Endodermal cell (in vitro differentiated cells): ENCODE data around the gene SGPL1. TPM values are rescaled to one million over a fixed set of nuclear protein-coding genes. Genes with fewer than 3 reads are reported as not detected.

Experiments
- DNase-seq: peaks from one replicate; pipeline ENCODE4 v3.0.0-alpha.2; 2017
- H3K27ac ChIP-seq: 2 replicates; pipeline ENCODE4 v1.5.1; 2013; ENCODE audit warnings: mild to moderate bottlenecking, low read depth, low read length, moderate library complexity
- H3K27me3 ChIP-seq: 2 replicates; pipeline ENCODE4 v1.6.1; 2013; ENCODE audit warnings: mild to moderate bottlenecking, low read length, moderate library complexity; ENCODE audit not compliant: insufficient read depth, control insufficient read depth, poor library complexity, severe bottlenecking
- H3K36me3 ChIP-seq: 2 replicates; pipeline ENCODE4 v1.7.0; 2013; ENCODE audit warnings: mild to moderate bottlenecking, low read length, moderate library complexity; ENCODE audit not compliant: control insufficient read depth, insufficient read depth
- H3K4me1 ChIP-seq: one replicate; pipeline ENCODE4 v1.7.0; 2013; ENCODE audit warnings: low read length; ENCODE audit not compliant: control insufficient read depth, insufficient read depth
- H3K4me3 ChIP-seq: 2 replicates; pipeline ENCODE4 v1.5.1; 2013; ENCODE audit warnings: mild to moderate bottlenecking, low read length, moderate library complexity
- H3K9ac ChIP-seq: 2 replicates; pipeline ENCODE4 v1.6.1; 2013; ENCODE audit warnings: mild to moderate bottlenecking, low read length, moderate library complexity; ENCODE audit not compliant: poor library complexity, severe bottlenecking; ENCODE audit errors: extremely low read depth
- H3K9me3 ChIP-seq: 2 replicates; pipeline ENCODE4 v1.6.1; 2013; ENCODE audit warnings: mild to moderate bottlenecking, low read length, moderate library complexity; ENCODE audit not compliant: control insufficient read depth
- H3K27ac Mint-ChIP-seq: 2 replicates; pipeline ENCODE4 v1.8.0; 2020; ENCODE audit warnings: mixed read lengths
- H3K27me3 Mint-ChIP-seq: 2 replicates; pipeline ENCODE4 v1.8.0; 2021; ENCODE audit warnings: mild to moderate bottlenecking, mixed read lengths; ENCODE audit not compliant: insufficient read depth
- H3K36me3 Mint-ChIP-seq: 2 replicates; pipeline ENCODE4 v1.8.0; 2020; ENCODE audit warnings: low read depth, mixed read lengths
- H3K4me1 Mint-ChIP-seq: 2 replicates; pipeline ENCODE4 v1.8.0; 2020; ENCODE audit warnings: mixed read lengths
- H3K4me3 Mint-ChIP-seq: 2 replicates; pipeline ENCODE4 v1.8.0; 2020; ENCODE audit warnings: mild to moderate bottlenecking, moderate library complexity, mixed read lengths
- H3K9me3 Mint-ChIP-seq: 2 replicates; pipeline ENCODE4 v1.8.0; 2020; ENCODE audit warnings: mild to moderate bottlenecking, mixed read lengths
- CTCF ChIP-seq: fragments of 200-600 bp; sonication (generic); conservative IDR thresholded peaks from 2 replicates; pipeline ENCODE4 v1.5.0; 2021; ENCODE audit warnings: antibody characterized with exemption, mild to moderate bottlenecking
- WGBS, 2 experiments: methylation state at CpG; one replicate each; pipeline versions ENCODE4 v1.1.5 to v1.1.7; 2013; ENCODE audit warnings: missing lambda C conversion rate in 2 of 2, mixed read lengths in 1 of 2; ENCODE audit not compliant: insufficient coverage in 1 of 2, insufficient read length in 1 of 2; 5-methylcytosine and 5-hydroxymethylcytosine counted together
- total RNA-seq, 2 donors: library from RNA; stranded (reverse); fragmentation: NEBNext Ultra II Directional in 1 of 2; extraction: Animal tissue kit (Norgen Biotek cat#: 25700) in 1 of 2; gene quantifications; 2 replicates in 1 of 2; 3 replicates in 1 of 2; pipeline ENCODE4 v1.2.1, GENCODE V29; 2021

The SGPL1 gene
- total RNA-seq, 2 donors from 2014 or later = 95.4 to 103 TPM

GRCh38 chr10:70803775-70804420, 11.8 kb upstream of the SGPL1 start:
- 87 to 92% methylated on average over 2 of the region's 2 CpGs for WGBS, 2 experiments
- no peak overlapping the region for H3K27ac ChIP-seq
- Mint-ChIP-seq H3K4me3 (no peak overlapping the region), H3K9me3 (no peaks in the 10 kb centered on the region), H3K36me3 (no peaks in the 10 kb centered on the region), H3K4me1 (peaks cover 3% of the 10 kb centered on the region), H3K27ac (no peak overlapping the region), H3K27me3 (no peaks in the 10 kb centered on the region)
- no peak for TF ChIP-seq CTCF
- no peaks in the 10 kb centered on the region for H3K4me1 ChIP-seq
- no peaks in the 10 kb centered on the region for H3K9me3 ChIP-seq
- H3K9ac ChIP-seq = no peak overlapping the region
- H3K27me3 ChIP-seq = no peaks in the 10 kb centered on the region
- no peaks in the 10 kb centered on the region for H3K36me3 ChIP-seq
- H3K4me3 ChIP-seq = no peak overlapping the region
- no peak for DNase-seq

DNA sequence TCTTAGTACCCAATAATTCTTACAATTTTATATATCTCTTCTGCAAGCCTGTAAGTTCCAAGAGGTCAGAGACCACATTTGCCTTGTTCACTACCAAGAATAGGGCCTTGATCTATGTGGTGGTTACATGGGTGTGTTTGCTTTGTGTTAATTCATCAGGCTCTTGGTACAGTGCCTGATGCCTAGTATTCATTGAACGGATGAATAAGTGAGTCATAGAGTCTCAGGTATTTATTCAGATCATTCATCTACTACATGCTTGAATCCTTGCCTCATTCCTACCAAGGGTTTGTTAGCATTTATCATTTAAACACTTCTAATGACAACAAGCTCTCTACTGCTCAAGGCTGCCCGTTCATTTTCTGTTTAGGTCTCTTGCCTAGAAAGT, 11.3 kb upstream of the SGPL1 start:
- Histone ChIP-seq H3K36me3 (no peaks in the 10 kb centered on the region), H3K4me3 (no peak overlapping the region), H3K9ac (no peak overlapping the region), H3K27ac (no peak overlapping the region), H3K4me1 (peaks cover 2% of the 10 kb centered on the region), H3K9me3 (no peaks in the 10 kb centered on the region), H3K27me3 (no peaks in the 10 kb centered on the region)
- no peak overlapping the region for H3K4me3 Mint-ChIP-seq
- TF ChIP-seq CTCF = no peak
- no peak for DNase-seq
- 84 to 100% methylated on average over 1 to 2 of the region's 2 CpGs for WGBS, 2 experiments
- no peak overlapping the region for H3K27ac Mint-ChIP-seq
- H3K4me1 Mint-ChIP-seq = peaks cover 6% of the 10 kb centered on the region
- no peaks in the 10 kb centered on the region for H3K27me3 Mint-ChIP-seq
- H3K36me3 Mint-ChIP-seq = no peaks in the 10 kb centered on the region
- no peaks in the 10 kb centered on the region for H3K9me3 Mint-ChIP-seq

DNA sequence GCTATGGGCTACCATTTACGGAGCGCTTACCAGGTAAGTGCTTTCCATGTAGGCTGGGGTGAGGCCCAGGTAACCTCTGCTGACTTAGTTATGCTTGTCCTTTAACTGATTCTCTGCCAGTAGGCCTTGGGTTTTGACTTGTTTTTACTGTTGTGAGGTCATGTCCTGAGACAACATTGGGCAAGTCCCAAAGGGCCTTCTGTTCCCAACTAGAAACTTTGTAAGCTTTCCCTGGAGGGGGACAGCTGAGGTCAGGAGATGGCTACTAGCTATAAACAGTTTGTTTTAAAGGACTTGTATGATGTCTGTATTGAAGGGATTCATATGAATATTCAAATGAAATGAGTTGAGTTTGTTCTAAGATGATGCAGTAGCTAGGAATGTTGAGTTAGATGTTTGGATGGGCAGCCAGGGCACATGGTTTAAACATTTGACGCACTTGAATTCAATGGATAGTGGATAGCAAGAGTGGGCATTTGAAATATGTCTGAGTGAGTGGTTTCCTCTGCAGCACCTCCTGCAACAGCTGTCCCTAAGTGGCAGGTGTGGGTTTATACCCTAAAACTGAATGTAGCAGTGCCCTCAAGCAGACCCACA, 10.0 kb upstream of the SGPL1 start:
- no peaks in the 10 kb centered on the region for H3K9me3 Mint-ChIP-seq
- WGBS, 2 experiments = 97% methylated on average over 3 of the region's 3 CpGs; no CpG with 5 or more reads in 1 of the 2 experiments

More for the DNA sequence above, 10.0 kb upstream of the SGPL1 start:
- no peaks in the 10 kb centered on the region for H3K36me3 ChIP-seq
- H3K4me3 ChIP-seq = no peak overlapping the region
- no peaks in the 10 kb centered on the region for H3K27me3 ChIP-seq
- no peak overlapping the region for H3K4me3 Mint-ChIP-seq
- H3K36me3 Mint-ChIP-seq = no peaks in the 10 kb centered on the region
- peaks cover 12% of the 10 kb centered on the region for H3K4me1 Mint-ChIP-seq
- DNase-seq = no peak
- no peak overlapping the region for H3K27ac ChIP-seq
- H3K27ac Mint-ChIP-seq = no peak overlapping the region
- H3K9ac ChIP-seq = no peak overlapping the region
- no peaks in the 10 kb centered on the region for H3K27me3 Mint-ChIP-seq
- TF ChIP-seq CTCF = no peak
- no peaks in the 10 kb centered on the region for H3K9me3 ChIP-seq
- peaks cover 4% of the 10 kb centered on the region for H3K4me1 ChIP-seq
